HG02852 (cell line): ENCODE results near the gene PHACTR4.
"Not testable (repeated sequence)": the region's sequence is repeated elsewhere in the genome, so short reads cannot be mapped to it uniquely, and the experiment has no call there.

Source experiments
- ATAC-seq: cut with Tn5 transposase; IDR thresholded peaks from one replicate; pipeline ENCODE4 v1.9.1; 2021; ENCODE audit warnings: mild to moderate bottlenecking, moderate library complexity; ENCODE audit not compliant: unreplicated experiment

The PHACTR4 gene

DNA sequence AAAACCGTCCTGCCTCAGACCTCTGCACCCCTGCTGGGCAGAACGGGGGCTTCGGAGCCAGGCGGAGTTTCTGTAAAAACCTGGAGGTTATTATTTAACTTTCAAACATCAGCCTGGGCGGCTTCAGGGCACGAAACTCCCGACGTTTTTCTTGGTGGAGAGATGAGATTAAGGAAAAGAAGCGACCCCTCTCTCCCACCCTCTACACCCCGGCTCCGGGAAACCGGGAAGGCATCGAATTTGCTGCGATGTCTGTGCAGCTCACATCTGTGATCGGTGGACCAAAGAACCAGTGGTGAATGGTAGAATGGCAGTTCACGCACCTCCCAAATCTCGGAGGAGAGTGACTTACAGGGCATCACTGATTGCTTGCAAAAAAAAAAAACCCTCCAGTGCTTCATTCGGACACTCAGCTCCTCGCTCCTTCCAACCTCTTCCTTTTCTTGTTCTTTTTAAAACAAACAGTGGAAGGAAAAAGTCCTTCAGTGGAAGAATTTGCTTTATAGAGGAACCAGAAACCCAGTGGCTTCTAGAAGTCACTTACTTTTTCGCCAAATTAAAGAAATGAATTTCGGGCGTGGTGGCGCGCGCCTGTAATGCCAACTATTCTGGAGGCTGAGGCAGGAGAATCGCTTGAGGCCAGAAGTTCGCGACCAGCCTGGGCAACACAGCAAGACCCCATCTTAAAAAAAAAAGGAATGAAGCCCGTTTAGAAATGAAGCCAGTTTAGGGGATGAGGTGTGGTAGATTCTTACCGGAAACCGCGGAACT, 884 bp downstream of the PHACTR4 start:
- peak; percentile 9 for ATAC-seq

GRCh38 chr1:28371010-28371377, 1.5 kb downstream of the PHACTR4 start:
- no peak for ATAC-seq

GRCh38 chr1:28373450-28373849, 3.9 kb downstream of the PHACTR4 start:
- not testable (repeated sequence) for ATAC-seq

DNA sequence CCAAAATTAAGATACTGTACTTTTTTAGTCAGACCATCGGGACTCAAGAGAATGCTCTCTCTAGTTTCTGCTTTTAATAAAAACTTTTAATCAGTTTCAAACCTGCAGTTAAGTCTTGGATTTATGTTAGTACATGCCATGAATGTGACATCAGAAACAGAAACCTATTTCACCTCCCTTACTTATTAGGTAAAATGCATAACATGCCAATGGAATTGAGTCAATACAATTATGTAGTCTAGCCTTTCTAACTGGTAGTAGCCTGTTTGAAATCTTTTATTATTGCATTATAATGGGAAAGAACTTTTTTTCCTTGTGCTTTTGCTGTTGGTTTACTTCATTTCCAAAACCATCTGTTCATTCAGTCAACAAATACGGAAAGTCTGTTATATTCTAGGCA, 4.8 kb downstream of the PHACTR4 start:
- ATAC-seq: no peak

DNA sequence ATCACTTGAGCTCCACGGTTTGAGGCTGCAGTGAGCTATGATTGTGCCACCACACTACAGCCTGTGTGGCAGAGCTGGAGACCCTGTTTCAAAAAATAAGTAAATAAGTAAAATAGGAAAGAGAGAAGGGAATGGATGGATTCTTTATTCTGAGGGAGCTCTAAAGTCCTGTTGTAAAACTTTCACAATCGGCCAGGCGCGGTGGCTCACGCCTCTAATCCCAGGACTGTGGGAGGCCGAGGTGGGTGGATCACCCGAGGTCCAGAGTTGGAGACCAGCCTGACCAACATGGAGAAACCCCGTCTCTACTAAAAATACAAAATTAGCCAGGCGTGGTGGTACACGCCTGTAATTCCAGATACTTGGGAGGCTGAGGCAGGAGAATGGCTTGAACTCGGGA, 6.1 kb downstream of the PHACTR4 start:
- not testable (repeated sequence) for ATAC-seq

DNA sequence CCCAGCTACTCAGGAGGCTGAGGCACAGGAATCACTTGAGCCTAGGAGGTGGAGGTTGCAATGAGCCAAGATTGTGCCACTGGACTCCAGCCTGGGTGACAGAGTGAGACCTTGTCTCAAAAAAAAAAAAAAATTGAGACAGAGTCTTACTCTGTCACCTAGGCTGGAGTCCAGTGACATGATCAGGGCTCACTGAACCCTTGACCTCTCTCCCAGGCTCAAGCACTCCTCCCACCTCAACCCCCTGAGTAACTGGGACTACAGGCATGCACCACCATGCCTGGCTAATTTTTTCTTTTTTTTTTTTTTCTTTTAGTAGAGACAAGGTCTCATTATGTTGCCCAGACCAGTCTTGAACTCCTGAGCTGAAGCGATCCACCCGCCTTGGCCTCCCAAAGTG, 6.7 kb downstream of the PHACTR4 start:
- ATAC-seq: not testable (repeated sequence)

DNA sequence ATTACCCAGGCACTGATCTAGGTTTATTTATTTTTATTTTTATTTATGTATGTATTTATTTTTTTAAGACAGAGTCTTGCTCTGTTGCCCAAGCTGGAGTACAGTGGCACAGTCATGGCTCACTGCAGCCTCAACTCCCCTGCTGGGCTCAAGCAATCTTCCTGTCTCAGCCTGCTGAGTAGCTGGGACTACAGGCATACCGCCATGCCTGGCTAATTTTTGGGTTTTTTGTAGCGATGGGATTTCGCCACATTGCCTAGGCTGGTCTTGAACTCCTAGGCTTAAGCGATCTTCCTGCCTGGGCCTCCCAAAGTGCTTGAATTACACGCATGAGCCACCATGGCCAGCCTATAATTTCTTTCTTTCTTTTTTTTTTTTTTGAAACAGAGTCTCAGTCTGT, 9.4 kb downstream of the PHACTR4 start:
- ATAC-seq: no peak

- no peak for ATAC-seq
Measured at GRCh38 chr1:28380394-28380793, 10.9 kb downstream of the PHACTR4 start.

DNA sequence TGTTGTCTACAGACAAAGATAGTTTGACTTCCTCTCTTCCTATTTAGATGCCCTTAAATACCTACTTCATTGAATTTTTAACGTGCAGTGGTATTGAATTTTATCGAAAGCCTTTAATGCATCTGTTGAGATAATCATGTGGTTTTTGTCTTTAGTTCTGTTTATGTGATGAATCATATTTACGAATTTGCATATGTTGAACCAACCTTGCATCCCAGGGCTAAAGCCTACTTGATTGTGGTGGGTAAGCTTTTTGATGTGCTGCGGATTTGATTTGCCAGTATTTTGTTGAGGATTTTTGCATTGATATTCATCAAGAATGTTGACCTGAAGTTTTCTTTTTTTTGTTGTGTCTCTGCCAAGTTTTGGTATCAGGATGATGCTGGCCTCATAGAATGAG, 14.2 kb downstream of the PHACTR4 start:
- ATAC-seq: not testable (repeated sequence)

DNA sequence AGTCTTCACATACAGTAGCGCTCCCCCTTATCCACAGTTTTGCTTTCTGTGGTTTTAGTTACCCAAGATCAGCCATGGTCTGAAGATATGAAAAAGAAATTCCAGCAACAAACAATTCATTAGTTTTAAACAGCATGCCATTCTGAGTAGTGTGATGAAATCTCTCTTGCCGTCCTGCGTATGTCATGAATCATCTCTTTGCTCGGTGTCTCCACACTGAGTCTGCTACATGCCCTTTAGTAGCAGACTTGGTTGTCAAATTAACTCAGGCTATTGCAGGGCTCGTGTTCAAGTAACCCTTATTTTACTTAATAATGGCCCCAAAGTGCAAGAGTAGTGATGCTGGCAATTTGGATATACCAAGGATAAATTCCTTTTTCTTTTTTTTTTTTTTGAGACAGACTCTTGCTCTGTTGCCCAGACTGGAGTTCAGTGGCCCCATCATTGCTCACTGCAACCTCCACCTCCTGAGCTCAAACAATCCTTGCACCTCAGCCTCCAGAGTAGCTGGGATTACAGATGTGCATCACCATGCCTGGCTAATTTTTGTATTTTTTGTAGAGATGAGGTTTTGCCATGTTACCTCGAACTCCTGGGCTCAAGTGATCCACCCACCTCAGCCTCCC, 22.6 kb downstream of the PHACTR4 start:
- no peak for ATAC-seq

DNA sequence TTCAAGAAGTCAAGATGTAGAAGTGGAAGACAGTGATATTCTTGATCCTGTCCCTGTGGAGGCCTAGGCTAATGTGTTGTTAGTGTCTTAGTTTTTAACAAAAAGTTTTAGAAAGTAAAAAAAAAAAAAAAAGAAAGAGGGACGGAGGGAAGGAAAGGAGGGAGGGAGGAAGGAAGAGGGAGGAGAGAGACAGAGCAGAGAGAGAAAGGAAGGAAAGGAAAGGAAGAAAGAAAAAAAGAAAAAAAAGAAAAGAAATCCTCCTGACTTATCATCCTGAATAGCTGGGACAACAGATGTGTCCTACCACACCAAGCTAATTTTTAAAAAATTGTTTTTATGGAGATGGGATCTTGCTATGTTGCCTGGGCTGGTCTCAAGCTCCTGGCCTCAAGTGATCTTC, 24.6 kb downstream of the PHACTR4 start:
- no peak for ATAC-seq

GRCh38 chr1:28395181-28395580, 25.6 kb downstream of the PHACTR4 start:
- ATAC-seq: no peak

- no peak for ATAC-seq
Measured at GRCh38 chr1:28401760-28402159, 32.2 kb downstream of the PHACTR4 start.

GRCh38 chr1:28409090-28409489, 39.5 kb downstream of the PHACTR4 start:
- ATAC-seq: no peak

DNA sequence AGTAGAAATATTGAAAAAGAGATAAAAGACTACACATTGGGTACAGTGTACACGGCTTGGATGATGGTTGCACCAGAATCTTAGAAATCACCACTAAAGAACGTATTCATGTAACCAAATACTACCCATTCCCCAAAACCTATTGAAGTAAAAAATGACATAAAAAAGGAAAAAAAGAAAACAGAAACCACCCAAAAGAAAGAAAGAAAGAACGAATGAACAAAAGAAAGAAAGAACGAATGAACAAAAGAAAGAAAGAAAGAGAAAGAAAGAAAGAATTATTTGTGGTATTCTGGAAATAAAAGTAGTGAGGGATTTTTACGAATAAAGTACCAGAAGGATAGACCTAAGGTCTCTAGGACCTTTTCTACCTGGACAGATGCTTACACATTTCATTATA, 42.1 kb downstream of the PHACTR4 start:
- ATAC-seq: no peak

GRCh38 chr1:28412731-28413130, 43.2 kb downstream of the PHACTR4 start:
- no peak for ATAC-seq

DNA sequence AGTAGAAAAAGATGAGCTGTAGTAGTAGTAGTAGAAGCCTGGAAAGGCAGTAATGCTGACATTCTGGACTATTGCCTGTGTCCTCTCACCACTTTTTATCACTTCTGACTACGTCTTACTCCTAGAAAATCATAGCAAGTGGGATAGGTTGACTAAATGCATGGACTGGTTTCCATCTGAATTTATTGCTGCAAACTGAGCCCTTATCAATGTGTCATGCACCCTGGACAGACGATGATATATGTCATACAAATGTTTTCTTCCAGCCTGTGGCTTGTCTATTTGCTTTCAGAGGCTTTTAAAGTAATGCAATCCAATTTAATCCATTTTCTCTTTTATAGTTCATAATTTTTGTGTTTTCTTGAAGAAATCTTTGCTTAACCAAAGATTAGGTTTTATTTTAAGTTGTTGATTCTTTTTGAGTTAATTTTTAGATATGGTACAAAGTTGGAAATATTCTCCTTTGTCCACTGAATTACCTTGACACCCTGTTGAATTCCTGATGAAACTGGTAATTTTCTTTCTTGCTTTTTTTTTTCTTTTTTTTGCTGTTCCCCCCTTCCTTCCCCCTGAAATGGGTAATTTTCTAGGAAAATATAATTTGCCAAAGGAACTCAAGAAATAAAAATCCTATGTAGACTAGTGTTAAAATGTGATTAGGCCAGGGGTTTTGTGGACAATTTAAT, 47.1 kb downstream of the PHACTR4 start:
- no peak for ATAC-seq

DNA sequence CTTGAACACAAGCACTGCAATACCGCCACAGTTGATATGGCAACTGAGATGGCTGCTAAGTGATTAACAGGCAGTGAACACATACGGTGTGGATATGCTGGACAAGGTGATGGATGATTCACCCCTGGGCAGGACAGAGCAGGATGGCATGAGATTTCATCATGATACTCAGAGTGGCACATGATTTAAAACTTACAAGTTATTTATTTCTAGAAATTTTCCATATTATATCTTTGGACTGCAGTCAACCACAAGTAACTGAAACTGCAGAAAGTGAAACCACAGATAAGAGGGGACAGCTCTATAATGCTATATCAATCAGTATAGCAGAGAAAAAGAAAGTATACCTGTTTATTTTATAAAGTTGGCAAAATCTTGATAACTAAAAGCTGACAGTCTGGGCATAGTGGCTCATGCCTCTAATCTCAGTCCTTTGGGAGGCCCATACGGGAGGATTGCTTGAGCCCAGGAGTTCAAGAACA, 47.9 kb downstream of the PHACTR4 start:
- ATAC-seq: no peak

GRCh38 chr1:28417926-28418637, 48.5 kb downstream of the PHACTR4 start:
- ATAC-seq: no peak

DNA sequence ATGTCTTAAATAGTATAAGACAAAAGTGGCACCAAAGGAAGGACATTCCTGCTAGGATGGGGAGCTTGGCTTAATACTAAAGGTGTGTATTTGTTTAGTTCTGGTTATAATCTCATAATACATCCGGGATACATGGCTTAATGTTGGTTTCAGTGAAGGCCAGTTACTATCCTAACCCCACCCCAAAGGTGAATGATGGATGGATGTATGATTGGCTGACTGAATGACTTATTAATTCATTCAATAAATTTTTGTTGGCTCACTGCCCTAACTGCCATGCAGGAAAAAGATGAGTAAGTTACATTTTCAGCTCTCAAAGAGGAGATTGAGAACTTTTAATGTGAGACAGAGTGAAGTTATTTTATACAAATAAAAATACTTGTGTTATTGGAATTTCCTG, 52.2 kb downstream of the PHACTR4 start:
- no peak for ATAC-seq

DNA sequence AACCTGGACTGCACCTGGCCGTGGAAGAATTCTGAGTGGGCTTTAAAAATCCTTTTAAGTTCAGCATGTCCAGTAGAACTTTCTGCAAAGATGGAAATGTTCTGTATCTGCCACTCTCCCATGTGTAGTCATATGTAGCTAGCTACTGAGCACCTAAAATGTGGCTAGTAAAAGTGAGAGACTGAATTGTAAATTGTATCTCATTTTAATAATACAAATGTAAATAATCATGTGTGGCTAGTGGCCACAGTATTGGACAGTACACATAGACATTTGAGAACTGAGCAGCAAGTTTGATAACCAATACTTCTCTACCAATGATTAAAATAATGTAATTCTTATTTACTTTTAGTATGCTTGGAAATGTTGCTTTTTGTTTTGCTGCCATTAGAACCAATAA, 57.3 kb downstream of the PHACTR4 start:
- no peak for ATAC-seq
